ENCODE results near the gene IFNB1.

The IFNB1 gene

GRCh38 chr9:21077781-21078180 lies at the start of gene IFNB1:
TSS of gene IFNB1 (minus strand) at chr9:21077942. CDS start at chr9:21077869, 73 bp downstream.
- DNase-seq (ENCODE audit: low spot score), result no peak

GRCh38 chr9:21121595-21122251 lies 44.0 kb upstream of the IFNB1 start:
- no peak for DNase-seq (ENCODE audit: low spot score)

- DNase-seq (ENCODE audit: low spot score), result no peak
Measured at GRCh38 chr9:21121079-21121478, 43.3 kb upstream of the IFNB1 start.

- no peak for DNase-seq (ENCODE audit: low spot score)
Measured at GRCh38 chr9:21119093-21119770, 41.5 kb upstream of the IFNB1 start.

GRCh38 chr9:21114311-21114710 lies 36.6 kb upstream of the IFNB1 start:
- DNase-seq (ENCODE audit: low spot score), result no peak

GRCh38 chr9:21110708-21111576 lies 33.2 kb upstream of the IFNB1 start:
- DNase-seq (ENCODE audit: low spot score), result peak; percentile 44

- DNase-seq (ENCODE audit: low spot score), result no peak
Measured at GRCh38 chr9:21104787-21105186, 27.0 kb upstream of the IFNB1 start.

GRCh38 chr9:21102305-21102704 lies 24.6 kb upstream of the IFNB1 start:
- no peak for DNase-seq (ENCODE audit: low spot score)

GRCh38 chr9:21097817-21098216 lies 20.1 kb upstream of the IFNB1 start:
- DNase-seq (ENCODE audit: low spot score), result no peak

- DNase-seq (ENCODE audit: low spot score), result no peak
Measured at GRCh38 chr9:21096901-21097255, 19.1 kb upstream of the IFNB1 start.

GRCh38 chr9:21096172-21096900 lies 18.6 kb upstream of the IFNB1 start:
- no peak for DNase-seq (ENCODE audit: low spot score)

- no peak for DNase-seq (ENCODE audit: low spot score)
Measured at GRCh38 chr9:21095561-21095960, 17.8 kb upstream of the IFNB1 start.

- no peak for DNase-seq (ENCODE audit: low spot score)
Measured at GRCh38 chr9:21086538-21086937, 8.8 kb upstream of the IFNB1 start.

- no peak for DNase-seq (ENCODE audit: low spot score)
Measured at GRCh38 chr9:21085005-21085404, 7.3 kb upstream of the IFNB1 start.

GRCh38 chr9:21084242-21084850 lies 6.6 kb upstream of the IFNB1 start:
- no peak for DNase-seq (ENCODE audit: low spot score)

GRCh38 chr9:21082671-21083070 lies 4.9 kb upstream of the IFNB1 start:
- DNase-seq (ENCODE audit: low spot score), result no peak

GRCh38 chr9:21081999-21082398 lies 4.3 kb upstream of the IFNB1 start:
- DNase-seq (ENCODE audit: low spot score), result no peak

GRCh38 chr9:21081451-21081850 lies 3.7 kb upstream of the IFNB1 start:
- DNase-seq (ENCODE audit: low spot score), result no peak

GRCh38 chr9:21080793-21081192 lies 3.1 kb upstream of the IFNB1 start:
- DNase-seq (ENCODE audit: low spot score), result no peak

- no peak for DNase-seq (ENCODE audit: low spot score)
Measured at GRCh38 chr9:21078702-21079101, 960 bp upstream of the IFNB1 start.

GRCh38 chr9:21075484-21075883 lies 2.3 kb downstream of the IFNB1 start:
- no peak for DNase-seq (ENCODE audit: low spot score)

- no peak for DNase-seq (ENCODE audit: low spot score)
Measured at GRCh38 chr9:21070906-21071305, 6.8 kb downstream of the IFNB1 start.

All from D341Med (cell line).